MM.1S (cell line): Measurements from ENCODE around the gene CYP4B1.

Source experiments
- DNase-seq: peaks from one replicate; pipeline ENCODE4 v3.0.0-alpha.2; 2015
- H2AFZ ChIP-seq: fragments of 300-600 bp; sonication (generic); 2 replicates; pipeline ENCODE4 v1.6.0; 2016; ENCODE audit warnings: antibody characterized with exemption, low read length
- H3F3A ChIP-seq: fragments of 300-600 bp; sonication (generic); 2 replicates; pipeline ENCODE4 v1.6.1; 2016; ENCODE audit warnings: mild to moderate bottlenecking, antibody characterized with exemption, low read length, moderate library complexity, mixed read lengths; ENCODE audit not compliant: insufficient read depth
- H3K27ac ChIP-seq: fragments of 300-600 bp; sonication (generic); 2 replicates; pipeline ENCODE4 v1.5.1; 2016; ENCODE audit warnings: mild to moderate bottlenecking, low read length
- H3K27me3 ChIP-seq: fragments of 300-600 bp; sonication (generic); replicated peaks from 2 replicates; pipeline ENCODE4 v1.6.0; 2016; ENCODE audit warnings: low read length; ENCODE audit not compliant: insufficient read depth
- H3K36me3 ChIP-seq: fragments of 300-600 bp; sonication (generic); replicated peaks from 2 replicates; pipeline ENCODE4 v1.6.1; 2016; ENCODE audit warnings: mild to moderate bottlenecking, low read length, mixed read lengths; ENCODE audit not compliant: insufficient read depth
- H3K4me1 ChIP-seq: fragments of 300-600 bp; sonication (generic); 2 replicates; pipeline ENCODE4 v1.6.1; 2016; ENCODE audit warnings: low read length, mixed read lengths
- H3K4me2 ChIP-seq: fragments of 300-600 bp; sonication (generic); 2 replicates; pipeline ENCODE4 v1.6.0; 2016; ENCODE audit warnings: low read depth, low read length
- H3K4me3 ChIP-seq: fragments of 300-600 bp; sonication (generic); 2 replicates; pipeline ENCODE4 v1.5.1; 2016; ENCODE audit warnings: low read length, mixed read lengths
- H3K79me2 ChIP-seq: fragments of 300-600 bp; sonication (generic); 2 replicates; pipeline ENCODE4 v1.6.1; 2016; ENCODE audit warnings: mixed run types, low read length, mixed read lengths
- H3K9ac ChIP-seq: fragments of 300-600 bp; sonication (generic); 2 replicates; pipeline ENCODE4 v1.6.1; 2016; ENCODE audit warnings: low read length, mixed read lengths
- H3K9me2 ChIP-seq: fragments of 300-600 bp; sonication (generic); replicated peaks from 2 replicates; pipeline ENCODE4 v1.6.1; 2016; ENCODE audit warnings: mild to moderate bottlenecking, low read length, mixed read lengths; ENCODE audit not compliant: insufficient read depth
- H3K9me3 ChIP-seq: fragments of 300-600 bp; sonication (generic); replicated peaks from 2 replicates; pipeline ENCODE4 v1.6.1; 2016; ENCODE audit warnings: mild to moderate bottlenecking, low read length, mixed read lengths; ENCODE audit not compliant: insufficient read depth
- H4K20me1 ChIP-seq: fragments of 300-600 bp; sonication (generic); 2 replicates; pipeline ENCODE4 v1.6.1; 2016; ENCODE audit warnings: mild to moderate bottlenecking, low read length, moderate library complexity, mixed read lengths; ENCODE audit not compliant: insufficient read depth
- EZH2 ChIP-seq: fragments of 300-600 bp; sonication (generic); optimal IDR thresholded peaks from 2 replicates; pipeline ENCODE3; 2017; ENCODE audit warnings: low read depth, mild to moderate bottlenecking, antibody characterized with exemption, low read length, mixed read lengths
- EZH2phosphoT487 ChIP-seq: fragments of 300-600 bp; sonication (generic); IDR thresholded peaks from 2 replicates; pipeline ENCODE4 v1.6.1; 2018; ENCODE audit warnings: antibody characterized with exemption, low read length
- TF ChIP-seq, protein P1 (sequence below): fragments of 300-600 bp; sonication (generic); IDR thresholded peaks from 2 replicates; pipeline ENCODE4 v1.5.1; 2016; ENCODE audit warnings: antibody characterized with exemption, low read length, mixed read lengths

The CYP4B1 gene

DNA sequence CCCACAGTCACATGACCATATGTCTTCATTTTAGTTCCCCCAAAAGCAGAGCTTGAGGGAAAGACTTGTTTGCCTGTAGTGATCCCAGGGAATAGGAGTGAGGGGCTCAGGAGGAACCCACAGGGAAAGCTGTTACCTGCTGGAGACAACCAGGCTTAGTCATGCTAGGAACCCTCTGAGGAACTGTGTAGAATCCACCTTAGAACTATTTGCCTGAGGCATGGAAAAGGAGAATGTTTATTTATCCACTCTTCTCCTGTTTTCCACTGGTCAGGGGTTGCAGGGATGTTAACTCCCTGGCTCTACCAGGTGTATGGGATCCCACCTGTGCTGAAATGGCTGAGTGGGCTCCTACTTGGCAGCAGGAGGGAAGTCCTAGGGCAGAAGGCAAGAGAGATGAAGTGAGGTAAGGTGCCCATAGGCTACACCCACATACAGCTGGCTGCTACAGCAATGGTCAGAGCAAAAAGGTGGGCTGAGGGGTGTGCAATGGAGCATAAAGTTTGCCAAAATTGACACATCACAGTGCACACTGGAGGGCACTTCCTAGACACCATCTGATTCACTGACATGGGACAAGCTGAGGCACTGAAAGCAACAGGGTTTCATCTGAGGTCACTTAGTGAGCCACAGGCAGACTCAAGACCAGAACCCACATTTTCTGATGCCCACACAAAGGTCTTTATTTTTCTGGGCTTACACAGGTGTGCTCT, 29.7 kb upstream of the CYP4B1 start:
- no peaks in the 10 kb centered on the region for H3K79me2 ChIP-seq
- H3K9ac ChIP-seq: no peak overlapping the region
- H3K9me2 ChIP-seq: no peaks in the 10 kb centered on the region
- H2AFZ ChIP-seq: no peak overlapping the region
- H3K27ac ChIP-seq: no peak overlapping the region
- H3K9me3 ChIP-seq: no peaks in the 10 kb centered on the region
- DNase-seq: no peak
- H4K20me1 ChIP-seq: no peaks in the 10 kb centered on the region
- H3K4me2 ChIP-seq: no peak overlapping the region
- H3F3A ChIP-seq: no peaks in the 10 kb centered on the region
- TF ChIP-seq EZH2 (no peak), EZH2phosphoT487 (no peak)
- TF ChIP-seq, protein P1, sequence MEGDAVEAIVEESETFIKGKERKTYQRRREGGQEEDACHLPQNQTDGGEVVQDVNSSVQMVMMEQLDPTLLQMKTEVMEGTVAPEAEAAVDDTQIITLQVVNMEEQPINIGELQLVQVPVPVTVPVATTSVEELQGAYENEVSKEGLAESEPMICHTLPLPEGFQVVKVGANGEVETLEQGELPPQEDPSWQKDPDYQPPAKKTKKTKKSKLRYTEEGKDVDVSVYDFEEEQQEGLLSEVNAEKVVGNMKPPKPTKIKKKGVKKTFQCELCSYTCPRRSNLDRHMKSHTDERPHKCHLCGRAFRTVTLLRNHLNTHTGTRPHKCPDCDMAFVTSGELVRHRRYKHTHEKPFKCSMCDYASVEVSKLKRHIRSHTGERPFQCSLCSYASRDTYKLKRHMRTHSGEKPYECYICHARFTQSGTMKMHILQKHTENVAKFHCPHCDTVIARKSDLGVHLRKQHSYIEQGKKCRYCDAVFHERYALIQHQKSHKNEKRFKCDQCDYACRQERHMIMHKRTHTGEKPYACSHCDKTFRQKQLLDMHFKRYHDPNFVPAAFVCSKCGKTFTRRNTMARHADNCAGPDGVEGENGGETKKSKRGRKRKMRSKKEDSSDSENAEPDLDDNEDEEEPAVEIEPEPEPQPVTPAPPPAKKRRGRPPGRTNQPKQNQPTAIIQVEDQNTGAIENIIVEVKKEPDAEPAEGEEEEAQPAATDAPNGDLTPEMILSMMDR: no peak
- H3K27me3 ChIP-seq: no peaks in the 10 kb centered on the region
- H3K36me3 ChIP-seq: no peaks in the 10 kb centered on the region
- H3K4me3 ChIP-seq: no peak overlapping the region
- no peaks in the 10 kb centered on the region for H3K4me1 ChIP-seq

DNA sequence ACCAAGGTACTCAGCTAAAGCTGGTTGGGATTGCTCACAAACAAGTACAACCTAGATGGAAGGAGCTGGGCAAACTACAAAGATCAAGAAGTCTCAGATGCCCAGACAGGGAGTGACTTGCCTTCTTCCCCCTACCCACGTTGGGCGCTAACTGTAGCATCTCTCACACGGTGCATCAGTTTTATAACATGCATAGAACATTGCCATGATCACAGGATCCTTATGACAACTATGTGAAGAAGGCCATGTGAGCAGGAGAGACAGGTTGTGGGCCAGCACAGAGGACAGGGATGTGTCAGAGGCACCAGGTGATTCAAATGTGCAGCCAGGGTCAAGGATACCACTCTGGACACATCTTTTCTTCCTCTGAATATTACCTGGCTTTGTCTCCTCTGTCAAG, 28.3 kb upstream of the CYP4B1 start:
- H2AFZ ChIP-seq: no peak overlapping the region
- H3K9me3 ChIP-seq: no peaks in the 10 kb centered on the region
- no peak overlapping the region for H3K4me2 ChIP-seq
- H3K36me3 ChIP-seq: no peaks in the 10 kb centered on the region
- no peaks in the 10 kb centered on the region for H3K27me3 ChIP-seq
- H3K4me3 ChIP-seq: no peak overlapping the region
- DNase-seq: no peak
- TF ChIP-seq, protein P1: no peak
- TF ChIP-seq EZH2phosphoT487 (no peak), EZH2 (no peak)
- H3K27ac ChIP-seq: no peak overlapping the region
- no peaks in the 10 kb centered on the region for H3K79me2 ChIP-seq
- H3K4me1 ChIP-seq: no peaks in the 10 kb centered on the region
- no peaks in the 10 kb centered on the region for H3F3A ChIP-seq
- H3K9me2 ChIP-seq: no peaks in the 10 kb centered on the region
- H4K20me1 ChIP-seq: no peaks in the 10 kb centered on the region
- no peak overlapping the region for H3K9ac ChIP-seq

DNA sequence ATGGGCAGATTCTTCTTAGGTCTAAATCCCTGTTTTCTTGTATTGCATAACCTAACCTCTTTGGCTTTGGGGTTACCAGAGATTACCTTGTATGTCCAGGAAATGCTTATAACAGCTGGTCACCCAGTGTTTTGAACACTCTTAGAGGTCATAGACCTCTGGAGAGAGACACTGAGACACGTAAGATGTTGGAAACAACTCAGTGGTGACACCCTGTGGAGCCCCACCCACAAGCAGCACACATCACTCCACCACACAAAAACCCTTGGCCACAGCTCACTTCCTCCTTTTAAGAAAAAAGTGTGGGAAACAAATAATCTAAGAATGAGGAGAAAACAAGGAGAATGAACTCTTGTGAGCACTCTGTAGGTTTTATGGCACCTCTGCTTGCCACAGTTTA, 26.3 kb upstream of the CYP4B1 start:
- no peaks in the 10 kb centered on the region for H3K9me2 ChIP-seq

More for the DNA sequence above, 26.3 kb upstream of the CYP4B1 start:
- no peaks in the 10 kb centered on the region for H3F3A ChIP-seq
- no peak overlapping the region for H3K4me2 ChIP-seq
- no peak overlapping the region for H3K27ac ChIP-seq
- H3K79me2 ChIP-seq: no peaks in the 10 kb centered on the region
- no peak overlapping the region for H3K9ac ChIP-seq
- H4K20me1 ChIP-seq: no peaks in the 10 kb centered on the region
- no peaks in the 10 kb centered on the region for H3K4me1 ChIP-seq
- H3K36me3 ChIP-seq: no peaks in the 10 kb centered on the region
- no peak overlapping the region for H3K4me3 ChIP-seq
- TF ChIP-seq, protein P1: no peak; the same call in 1 of the 2 replicates
- TF ChIP-seq EZH2: no peak
- TF ChIP-seq EZH2phosphoT487: no peak
- H2AFZ ChIP-seq: no peak overlapping the region
- DNase-seq: no peak
- no peaks in the 10 kb centered on the region for H3K9me3 ChIP-seq
- H3K27me3 ChIP-seq: no peaks in the 10 kb centered on the region
